ENCODE measurements around the gene ST8SIA6. TPM values are rescaled to one million over a fixed set of nuclear protein-coding genes. Genes with fewer than 3 reads are reported as not detected.
A peak's percentile ranks its signal among the peaks of the same experiment; 100 is the strongest.
"Not testable (repeated sequence)": the region's sequence is repeated elsewhere in the genome, so short reads cannot be mapped to it uniquely, and the experiment has no call there.

The ST8SIA6 gene, protein sequence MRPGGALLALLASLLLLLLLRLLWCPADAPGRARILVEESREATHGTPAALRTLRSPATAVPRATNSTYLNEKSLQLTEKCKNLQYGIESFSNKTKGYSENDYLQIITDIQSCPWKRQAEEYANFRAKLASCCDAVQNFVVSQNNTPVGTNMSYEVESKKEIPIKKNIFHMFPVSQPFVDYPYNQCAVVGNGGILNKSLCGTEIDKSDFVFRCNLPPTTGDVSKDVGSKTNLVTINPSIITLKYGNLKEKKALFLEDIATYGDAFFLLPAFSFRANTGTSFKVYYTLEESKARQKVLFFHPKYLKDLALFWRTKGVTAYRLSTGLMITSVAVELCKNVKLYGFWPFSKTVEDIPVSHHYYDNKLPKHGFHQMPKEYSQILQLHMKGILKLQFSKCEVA
- 0.79 TPM for total RNA-seq

DNA sequence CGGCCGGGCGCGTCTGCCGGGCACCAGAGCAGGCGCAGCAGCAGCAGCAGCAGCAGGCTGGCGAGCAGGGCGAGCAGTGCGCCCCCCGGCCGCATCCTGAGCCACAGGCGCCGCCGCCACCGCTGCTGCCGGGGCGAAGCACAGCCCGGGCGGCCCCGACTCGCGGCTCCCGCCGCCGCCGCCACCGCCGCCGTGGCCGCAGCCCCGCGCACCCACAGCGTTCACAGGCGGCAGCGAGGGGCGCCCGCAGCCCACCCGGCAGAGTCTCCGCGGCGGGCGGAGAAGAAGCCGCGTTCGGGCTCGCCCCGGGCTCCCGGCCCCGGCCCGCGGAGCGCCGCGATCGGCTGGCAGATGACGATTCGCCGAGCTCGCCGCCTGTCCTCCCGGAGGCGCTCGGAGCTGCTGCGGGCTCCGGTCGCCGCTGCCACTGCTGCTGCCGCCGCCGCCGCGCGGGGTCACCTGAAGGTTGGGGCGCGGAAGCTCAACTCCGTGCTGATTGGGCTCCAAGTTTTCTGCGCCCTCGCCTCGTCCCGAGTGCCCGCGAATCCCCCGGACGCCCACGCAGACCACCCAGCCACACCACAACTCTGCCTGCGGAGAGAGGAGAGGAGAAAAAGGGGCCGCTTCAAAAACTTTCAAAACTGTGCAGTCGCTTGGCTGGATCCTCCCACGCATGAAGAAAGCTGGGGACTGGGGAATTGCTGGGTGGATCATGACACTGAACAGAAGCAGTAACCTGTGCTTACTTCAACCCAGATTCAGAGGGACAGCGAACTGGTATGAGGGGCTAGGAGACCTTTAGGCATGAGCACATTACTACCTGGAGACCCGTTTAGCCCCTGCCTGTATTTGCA lies at the start of gene ST8SIA6:
TSS of gene ST8SIA6 (minus strand) at position 435 of the 854 bp plus-strand sequence. CDS start at position 95, 340 bp downstream.
- no peak for DNase-seq

DNA sequence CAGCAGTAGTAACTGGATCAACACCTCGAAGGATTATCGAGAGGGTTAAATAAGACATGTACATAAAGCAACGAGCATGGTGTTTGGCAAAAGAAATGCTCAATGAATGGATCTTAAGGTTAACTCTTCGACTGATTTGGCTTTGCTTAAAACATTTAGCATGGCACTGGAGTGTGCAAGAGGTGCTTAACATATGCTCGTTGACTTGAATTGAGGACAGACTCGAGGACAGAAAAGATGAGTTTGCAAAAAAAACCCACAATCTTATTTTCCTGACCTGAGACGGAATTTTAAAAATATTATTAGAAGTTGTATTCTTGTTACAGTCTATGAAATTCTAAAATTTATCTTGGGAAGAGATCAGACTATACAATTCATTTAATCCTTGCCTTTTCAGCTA lies 49.4 kb upstream of the ST8SIA6 start:
- DNase-seq: no peak

DNA sequence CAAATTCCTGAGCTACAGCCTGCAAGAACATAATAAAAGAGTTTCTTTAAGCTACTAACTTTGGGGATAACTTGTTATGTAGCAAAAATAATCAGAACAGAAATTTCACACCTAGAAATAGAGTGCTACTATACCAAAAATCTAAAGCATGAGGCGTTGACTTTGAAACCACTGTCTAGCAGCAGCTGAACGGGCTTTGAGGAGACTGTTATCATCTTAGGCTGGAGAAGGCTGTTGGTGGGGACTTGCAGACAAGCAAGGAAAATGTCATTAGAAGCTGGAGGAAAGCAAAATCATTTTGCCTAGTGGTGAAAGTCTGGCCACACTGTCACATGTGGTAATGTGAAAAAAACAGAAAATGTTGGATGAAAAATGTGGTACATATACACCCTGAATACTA lies 48.4 kb upstream of the ST8SIA6 start:
- no peak for DNase-seq

DNA sequence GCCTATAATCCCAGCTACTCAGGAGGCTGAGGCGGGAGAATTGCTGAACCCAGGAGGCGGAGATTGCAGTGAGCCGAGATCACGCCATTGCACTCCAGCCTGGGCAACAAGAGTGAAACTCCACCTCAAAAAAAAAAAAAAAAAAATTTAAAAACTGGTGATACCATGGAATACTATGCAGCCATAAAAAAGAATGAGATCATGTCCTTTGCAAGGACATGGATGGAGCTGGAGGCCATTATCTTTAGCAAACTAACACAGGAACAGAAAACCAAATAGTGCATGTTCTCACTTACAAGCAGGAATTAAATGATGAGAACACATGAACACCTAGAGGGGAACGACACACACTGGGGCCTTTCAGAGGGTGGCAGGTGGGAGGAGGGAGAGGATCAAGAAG lies 44.6 kb upstream of the ST8SIA6 start:
- DNase-seq: not testable (repeated sequence)

- no peak for DNase-seq
Observed at GRCh38 chr10:17497446-17498030, 43.1 kb upstream of the ST8SIA6 start.

- no peak for DNase-seq
Observed at GRCh38 chr10:17494626-17495260, 40.3 kb upstream of the ST8SIA6 start.

- peak; percentile 17 for DNase-seq
Observed at GRCh38 chr10:17488848-17489247, 34.5 kb upstream of the ST8SIA6 start.

DNA sequence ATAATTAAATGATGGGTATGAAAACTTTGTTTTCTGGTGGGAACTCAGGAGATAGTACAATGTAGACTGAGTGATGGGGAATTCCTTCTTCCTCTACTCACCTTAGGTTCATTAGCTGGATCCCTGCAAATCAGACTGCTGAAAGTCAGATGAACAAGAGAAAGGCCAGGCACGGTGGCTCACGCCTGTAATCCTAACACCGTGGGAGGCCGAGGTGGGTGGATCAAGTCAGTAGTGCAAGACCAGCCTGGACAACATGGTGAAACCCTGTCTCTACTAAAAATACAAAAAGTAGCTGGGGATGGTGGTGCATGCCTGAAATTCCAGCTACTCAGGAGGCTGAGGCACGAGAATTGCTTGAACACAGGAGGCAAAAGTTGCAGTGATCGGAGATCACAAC lies 28.7 kb upstream of the ST8SIA6 start:
- DNase-seq: no peak

- no peak for DNase-seq
Observed at GRCh38 chr10:17479822-17480221, 25.4 kb upstream of the ST8SIA6 start.

DNA sequence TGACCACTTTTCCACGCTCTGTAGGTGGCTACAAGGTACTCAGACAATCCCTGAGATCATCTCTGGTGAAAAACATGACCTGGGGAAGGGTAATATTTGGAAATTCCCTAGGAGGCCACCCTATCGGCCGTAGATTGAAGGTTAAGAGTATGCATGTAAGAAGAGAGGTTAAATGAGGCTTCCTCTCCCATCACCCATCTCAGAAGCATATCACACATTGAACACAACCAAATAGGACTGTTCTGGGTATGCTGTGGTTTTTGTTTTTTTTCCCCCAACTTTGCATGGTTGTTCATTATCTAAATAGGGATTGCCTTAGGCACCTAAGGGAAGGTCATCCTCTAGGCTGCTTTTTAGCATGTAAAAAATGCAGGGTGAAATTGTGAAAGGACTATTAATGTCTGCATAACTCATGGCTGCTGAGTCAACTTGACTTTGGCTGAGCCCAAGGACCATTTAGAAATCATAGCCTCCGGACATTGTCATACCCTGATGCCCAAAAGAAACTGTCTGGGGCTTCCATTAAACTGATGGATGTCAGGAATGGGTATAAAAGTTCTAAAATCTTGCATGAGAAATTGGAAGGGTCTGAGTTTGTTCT lies 24.7 kb upstream of the ST8SIA6 start:
- no peak for DNase-seq

GRCh38 chr10:17476073-17476472 lies 21.7 kb upstream of the ST8SIA6 start:
- DNase-seq: no peak

DNA sequence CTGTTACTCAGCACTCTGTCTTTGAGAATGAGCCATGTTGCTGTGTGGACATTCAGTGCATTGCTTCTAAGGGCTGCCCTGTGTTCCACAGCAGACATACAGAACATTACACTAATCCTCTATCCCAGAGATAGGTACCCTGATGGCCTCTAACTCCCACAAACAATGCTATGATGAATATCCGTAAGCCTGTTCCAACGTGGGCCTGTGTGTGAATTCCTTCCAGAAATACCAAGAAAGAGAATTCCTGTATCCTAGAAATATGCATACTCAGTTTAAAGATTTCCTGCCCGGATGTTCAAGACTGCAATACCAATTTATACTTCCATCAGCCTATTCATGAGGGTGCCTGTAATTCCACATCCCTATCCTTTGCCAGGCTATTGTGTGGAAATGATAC lies 21.3 kb upstream of the ST8SIA6 start:
- no peak for DNase-seq

GRCh38 chr10:17474595-17475323 lies 20.4 kb upstream of the ST8SIA6 start:
- DNase-seq: no peak

DNA sequence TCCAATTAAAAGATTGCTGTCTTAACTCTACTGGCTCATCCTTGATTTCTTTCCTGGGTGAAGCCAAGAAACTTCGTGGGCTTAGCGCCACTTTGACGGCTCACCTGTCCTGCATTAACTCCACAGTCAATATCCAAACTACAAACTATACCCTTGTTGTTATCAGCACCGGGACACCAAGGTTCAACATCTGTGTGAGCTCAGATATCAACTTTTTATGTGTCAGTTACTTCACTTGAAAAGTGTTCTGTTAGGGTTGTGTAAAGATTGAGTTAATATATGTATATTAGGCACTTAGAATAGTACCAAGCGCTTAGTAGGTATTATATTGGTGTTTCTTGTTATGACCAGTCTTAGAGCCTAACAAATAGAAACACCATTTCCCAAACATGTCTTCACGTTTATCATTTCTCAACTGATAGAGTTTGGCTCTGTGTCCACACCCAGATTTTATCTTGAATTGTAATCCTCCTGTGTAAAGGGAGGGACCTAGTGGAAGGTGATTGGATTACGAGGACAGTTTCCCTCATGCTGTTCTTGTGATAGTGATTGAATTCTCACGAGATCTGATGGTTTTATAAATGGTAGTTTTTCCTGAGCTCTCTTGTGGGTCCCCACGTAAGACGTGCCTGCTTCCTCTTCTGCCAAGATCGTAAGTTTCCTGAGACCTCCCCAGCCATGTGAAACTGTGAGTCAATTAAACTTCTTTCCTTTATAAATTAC lies 19.0 kb upstream of the ST8SIA6 start:
- no peak for DNase-seq

GRCh38 chr10:17472481-17473227 lies 18.3 kb upstream of the ST8SIA6 start:
- DNase-seq: no peak

DNA sequence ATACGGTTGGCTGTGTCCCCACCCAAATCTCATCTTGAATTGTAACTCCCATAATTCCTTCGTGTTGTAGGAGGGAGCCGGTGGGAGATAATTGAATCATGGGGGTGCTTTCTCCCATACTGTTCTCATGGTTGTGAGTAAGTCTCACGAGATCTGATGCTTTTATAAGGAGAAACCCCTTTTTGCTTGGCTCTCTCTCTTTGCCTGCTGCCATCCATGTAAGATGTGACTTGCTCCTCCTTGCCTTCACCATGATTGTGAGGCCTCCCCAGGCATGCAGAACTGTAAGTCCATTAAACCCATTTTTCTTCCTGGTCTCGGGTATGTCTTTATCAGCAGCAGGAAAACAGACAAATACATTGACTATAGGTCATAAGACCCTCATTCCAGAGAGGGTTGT lies 15.9 kb upstream of the ST8SIA6 start:
- no peak for DNase-seq

GRCh38 chr10:17465328-17466125 lies 11.1 kb upstream of the ST8SIA6 start:
- no peak for DNase-seq

DNA sequence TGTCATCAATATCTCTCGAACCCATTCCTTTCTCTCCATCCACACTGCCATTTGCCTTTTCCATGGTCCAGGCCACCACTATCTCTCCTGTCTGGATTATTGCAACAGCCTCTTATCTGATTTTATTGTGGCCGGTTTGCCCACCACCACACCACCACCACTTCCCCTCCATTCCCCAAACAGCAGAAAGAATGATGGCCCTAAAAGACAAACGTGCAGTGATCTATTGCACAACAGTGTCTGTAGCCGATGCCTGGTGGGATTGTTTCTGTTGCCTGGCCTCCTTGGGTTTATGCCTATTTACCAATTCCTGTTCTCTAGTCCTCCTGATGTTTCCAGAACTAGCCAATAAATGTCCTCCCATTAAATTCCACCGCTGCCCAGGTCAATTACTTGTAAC lies 10.2 kb upstream of the ST8SIA6 start:
- DNase-seq: no peak

- DNase-seq: no peak
Observed at GRCh38 chr10:17460756-17461155, 6.4 kb upstream of the ST8SIA6 start.

Measured in skin of body (tissue), 2 donors.